Thyroid gland (tissue), 4 donors: ENCODE data around the gene HIVEP1. TPM values are rescaled to one million over a fixed set of nuclear protein-coding genes. Genes with fewer than 3 reads are reported as not detected.

ENCODE experiments used
- DNase-seq, 2 donors: peaks; one replicate each; pipeline ENCODE4 v3.0.0-alpha.2; 2019
- H3K27ac ChIP-seq, 3 donors: fragments of 200-600 bp; sonication (generic); 1 replicate in 2 of 3; 2 replicates in 1 of 3; pipeline ENCODE4 v1.5.1; 2016 to 2019; ENCODE audit warnings: mild to moderate bottlenecking in 1 of 3, moderate library complexity in 1 of 3
- H3K27me3 ChIP-seq: fragments of 200-600 bp; sonication (generic); one replicate; pipeline ENCODE4 v1.5.1; 2019
- H3K36me3 ChIP-seq, 2 donors: fragments of 200-600 bp; sonication (generic); one replicate each; pipeline ENCODE4 v1.5.1; 2016 to 2019
- H3K4me1 ChIP-seq, 2 donors: fragments of 200-600 bp; sonication (generic); one replicate each; pipeline ENCODE4 v1.5.1; 2017 to 2019
- H3K4me3 ChIP-seq, 3 donors: fragments of 200-600 bp; sonication (generic); replicated peaks in 1 of 3; 1 replicate in 2 of 3; 2 replicates in 1 of 3; pipeline ENCODE4 v1.5.1; 2016; ENCODE audit warnings: mild to moderate bottlenecking in 1 of 3
- H3K9me3 ChIP-seq: fragments of 200-600 bp; sonication (generic); one replicate; pipeline ENCODE4 v1.5.1; 2017
- CTCF ChIP-seq, 6 experiments: fragments of 200-600 bp in 3 of 6; fragments of 450-650 bp in 3 of 6; sonication (generic) in 3 of 6; IDR thresholded peaks; one replicate each; pipeline ENCODE4 v1.5.1; 2016 to 2019; ENCODE audit warnings: antibody characterized with exemption in 6 of 6, mild to moderate bottlenecking in 2 of 6, inconsistent platforms in 1 of 6, moderate library complexity in 1 of 6
- POLR2A ChIP-seq, 2 donors: fragments of 450-650 bp; IDR thresholded peaks; one replicate each; pipeline ENCODE4 v1.6.1; 2017; ENCODE audit warnings: antibody characterized with exemption in 2 of 2, mild to moderate bottlenecking in 2 of 2, moderate library complexity in 1 of 2
- WGBS, 2 donors: methylation state at CpG; one replicate each; pipeline ENCODE4 v1.1.5; 2017; 5-methylcytosine and 5-hydroxymethylcytosine counted together
- intact Hi-C: fragments of 100-400 bp; cut with DNase I; formaldehyde crosslinking; loops from one replicate; pipeline ENCODE4 v1.15.1; 2023
- total RNA-seq, 4 donors: library from RNA; depleted of rRNA; stranded (reverse); fragments of >200 nt; gene quantifications; one replicate each; pipeline ENCODE4 v1.2.3, GENCODE V29; 2016

HIVEP1 gene
- total RNA-seq, 4 donors from 2014 or later, result 17.4 to 35.1 (median 29.0) TPM

GRCh38 chr6:12094689-12095088 lies 82.6 kb downstream of the HIVEP1 start:
- WGBS, 2 donors, result 79 to 89% methylated on average over 1 of the region's 1 CpG
- intact Hi-C loops, result no loop called here
- H3K4me3 ChIP-seq, result no peak overlapping the region

GRCh38 chr6:12096342-12096741 lies 84.2 kb downstream of the HIVEP1 start:
- Histone ChIP-seq H3K27ac (no peak overlapping the region), H3K36me3 (no peaks in the 10 kb centered on the region), H3K4me3 (no peak overlapping the region), H3K27me3 (no peaks in the 10 kb centered on the region), H3K9me3 (no peaks in the 10 kb centered on the region), H3K4me1 (no peaks in the 10 kb centered on the region)
- intact Hi-C loops, result no loop called here
- DNase-seq, result no peak
- WGBS, 2 donors, result 97 to 98% methylated on average over 3 of the region's 3 CpGs
- TF ChIP-seq POLR2A (IDR thresholded peaks at IDR 0.05), result no peak
- no peak for TF ChIP-seq CTCF (IDR thresholded peaks at IDR 0.05)

More at GRCh38 chr6:12094689-12095088, 82.6 kb downstream of the HIVEP1 start:
- no peaks in the 10 kb centered on the region for H3K4me1 ChIP-seq
- H3K36me3 ChIP-seq, result no peaks in the 10 kb centered on the region
- no peak for TF ChIP-seq CTCF (IDR thresholded peaks at IDR 0.05)
- no peak for TF ChIP-seq POLR2A (IDR thresholded peaks at IDR 0.05)
- DNase-seq, result no peak
- no peaks in the 10 kb centered on the region for H3K9me3 ChIP-seq
- H3K27ac ChIP-seq, result no peak overlapping the region
- no peaks in the 10 kb centered on the region for H3K27me3 ChIP-seq

GRCh38 chr6:12097791-12098190 lies 85.7 kb downstream of the HIVEP1 start:
- TF ChIP-seq CTCF (IDR thresholded peaks at IDR 0.05), result no peak
- no peak for TF ChIP-seq POLR2A (IDR thresholded peaks at IDR 0.05)
- intact Hi-C loops, result no loop called here
- Histone ChIP-seq H3K9me3 (no peaks in the 10 kb centered on the region), H3K4me3 (no peak overlapping the region), H3K4me1 (peaks cover 0 to 6% of the 10 kb centered on the region in 2 donors), H3K27me3 (no peaks in the 10 kb centered on the region), H3K27ac (no peak overlapping the region), H3K36me3 (no peaks in the 10 kb centered on the region)
- DNase-seq, result no peak

- Histone ChIP-seq H3K36me3 (no peaks in the 10 kb centered on the region), H3K27ac (no peak overlapping the region), H3K4me3 (no peak overlapping the region), H3K4me1 (peaks cover 0 to 6% of the 10 kb centered on the region in 2 donors), H3K27me3 (no peaks in the 10 kb centered on the region), H3K9me3 (no peaks in the 10 kb centered on the region)
- WGBS, 2 donors, result 83 to 88% methylated on average over 4 of the region's 4 CpGs
- intact Hi-C loops, result no loop called here
- no peak for DNase-seq
- TF ChIP-seq POLR2A (IDR thresholded peaks at IDR 0.05), result no peak
- no peak for TF ChIP-seq CTCF (IDR thresholded peaks at IDR 0.05)
These were observed 87.7 kb downstream of the HIVEP1 start for GRCh38 chr6:12099623-12100338.

GRCh38 chr6:12101048-12101447 lies 88.9 kb downstream of the HIVEP1 start:
- no peaks in the 10 kb centered on the region for H3K27me3 ChIP-seq
- H3K36me3 ChIP-seq, result no peaks in the 10 kb centered on the region
- intact Hi-C loops, result no loop called here
- H3K9me3 ChIP-seq, result no peaks in the 10 kb centered on the region
- no peak overlapping the region for H3K4me3 ChIP-seq
- DNase-seq, result no peak
- TF ChIP-seq POLR2A (IDR thresholded peaks at IDR 0.05) (no peak), CTCF (IDR thresholded peaks at IDR 0.05) (no peak)
- H3K4me1 ChIP-seq, result peaks cover 0 to 6% of the 10 kb centered on the region in 2 donors
- no peak overlapping the region for H3K27ac ChIP-seq
